GM12878 (cell line): Measurements from ENCODE around the gene TSPAN10.

Experiments used
- EP300 ChIP-seq, 2 experiments: fragments of 150-350 bp in 1 of 2; IDR thresholded peaks; 2 replicates each; pipeline ENCODE4 v1.6.1; 2011 to 2012; ENCODE audit warnings: low read depth in 2 of 2, low read length in 2 of 2, borderline replicate concordance in 1 of 2, improper control_type of control experiment in 1 of 2, inconsistent platforms in 1 of 2; ENCODE audit not compliant: control insufficient read depth in 1 of 2
- EZH2 ChIP-seq: IDR thresholded peaks from 2 replicates; pipeline ENCODE4 v1.6.1; 2012; ENCODE audit warnings: low read depth, mild to moderate bottlenecking, control low read depth, inconsistent platforms, low read length, borderline replicate concordance; ENCODE audit not compliant: control insufficient read depth
- FOXK2 ChIP-seq: fragments of 450-650 bp; IDR thresholded peaks from 2 replicates; pipeline ENCODE4 v1.6.1; 2017; ENCODE audit warnings: mild to moderate bottlenecking, moderate library complexity
- PAX5 ChIP-seq: IDR thresholded peaks from 2 replicates; pipeline ENCODE4 v1.6.1; 2011; ENCODE audit warnings: low read depth, low read length, borderline replicate concordance
- PML ChIP-seq: IDR thresholded peaks from 2 replicates; pipeline ENCODE4 v1.6.1; 2012; ENCODE audit warnings: low read length, inconsistent platforms
- RAD51 ChIP-seq: fragments of 450-650 bp; IDR thresholded peaks from 2 replicates; pipeline ENCODE4 v1.6.1; 2016; ENCODE audit warnings: moderate library complexity, mild to moderate bottlenecking, inconsistent platforms
- RFX5 ChIP-seq: IDR thresholded peaks from 2 replicates; pipeline ENCODE4 v1.6.1; 2011; ENCODE audit warnings: low read depth, low read length, improper control_type of control experiment
- TAF1 ChIP-seq: IDR thresholded peaks from 2 replicates; pipeline ENCODE4 v1.6.1; 2011; ENCODE audit warnings: mild to moderate bottlenecking, low read depth, low read length, borderline replicate concordance
- TF ChIP-seq, protein P1 (sequence below), 3 experiments: IDR thresholded peaks in 2 of 3; conservative IDR thresholded peaks in 1 of 3; 2 replicates each; pipeline ENCODE4 v1.5.1; 2011; ENCODE audit warnings: low read depth in 3 of 3, low read length in 3 of 3, mild to moderate bottlenecking in 3 of 3, control low read depth in 2 of 3, moderate library complexity in 2 of 3, inconsistent platforms in 1 of 3, mixed read lengths in 1 of 3; ENCODE audit not compliant: control insufficient read depth in 2 of 3, insufficient read depth in 1 of 3; ENCODE audit errors: extremely low read depth in 1 of 3
- TF ChIP-seq, protein P2 (sequence below): fragments of 450-650 bp; IDR thresholded peaks from 2 replicates; pipeline ENCODE4 v1.6.1; 2018; ENCODE audit warnings: mild to moderate bottlenecking, low read depth, moderate library complexity; ENCODE audit not compliant: partially characterized antibody

DNA sequence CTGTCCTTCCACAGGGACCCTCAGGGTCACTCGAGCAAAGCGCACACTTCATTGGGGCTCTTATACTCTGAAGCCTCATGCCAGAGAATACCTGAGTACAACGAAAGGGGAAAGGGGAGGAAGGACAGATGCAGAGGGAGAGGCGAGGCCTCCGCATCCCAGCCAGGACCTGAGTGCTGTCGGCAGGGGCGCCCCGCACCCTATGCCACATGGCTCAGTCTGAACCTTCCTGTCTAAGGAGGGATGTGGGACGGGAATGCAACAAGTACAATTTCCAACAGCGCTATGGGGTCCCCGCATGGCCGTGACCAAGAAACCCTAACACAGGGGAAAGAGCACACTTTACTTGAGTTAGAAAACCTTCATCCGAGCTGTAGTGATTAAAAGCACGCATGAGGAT is 45.0 kb upstream of the TSPAN10 start:
- TF ChIP-seq EZH2 (no peak), PML (no peak), RFX5 (no peak), EP300 (IDR thresholded peaks at IDR 0.05; ENCODE audit: borderline replicate concordance in 1 of 2, control insufficient read depth in 1 of 2, low read depth in 2 of 2, low read length in 2 of 2) (no peak), FOXK2 (no peak), PAX5 (no peak), RAD51 (no peak), TAF1 (no peak)
- TF ChIP-seq, protein P1, sequence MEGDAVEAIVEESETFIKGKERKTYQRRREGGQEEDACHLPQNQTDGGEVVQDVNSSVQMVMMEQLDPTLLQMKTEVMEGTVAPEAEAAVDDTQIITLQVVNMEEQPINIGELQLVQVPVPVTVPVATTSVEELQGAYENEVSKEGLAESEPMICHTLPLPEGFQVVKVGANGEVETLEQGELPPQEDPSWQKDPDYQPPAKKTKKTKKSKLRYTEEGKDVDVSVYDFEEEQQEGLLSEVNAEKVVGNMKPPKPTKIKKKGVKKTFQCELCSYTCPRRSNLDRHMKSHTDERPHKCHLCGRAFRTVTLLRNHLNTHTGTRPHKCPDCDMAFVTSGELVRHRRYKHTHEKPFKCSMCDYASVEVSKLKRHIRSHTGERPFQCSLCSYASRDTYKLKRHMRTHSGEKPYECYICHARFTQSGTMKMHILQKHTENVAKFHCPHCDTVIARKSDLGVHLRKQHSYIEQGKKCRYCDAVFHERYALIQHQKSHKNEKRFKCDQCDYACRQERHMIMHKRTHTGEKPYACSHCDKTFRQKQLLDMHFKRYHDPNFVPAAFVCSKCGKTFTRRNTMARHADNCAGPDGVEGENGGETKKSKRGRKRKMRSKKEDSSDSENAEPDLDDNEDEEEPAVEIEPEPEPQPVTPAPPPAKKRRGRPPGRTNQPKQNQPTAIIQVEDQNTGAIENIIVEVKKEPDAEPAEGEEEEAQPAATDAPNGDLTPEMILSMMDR (IDR thresholded peaks at IDR 0.05 in 2 of 3, conservative IDR thresholded peaks at IDR 0.05 in 1 of 3; ENCODE audit: control insufficient read depth in 2 of 3, extremely low read depth in 1 of 3, insufficient read depth in 1 of 3, low read depth in 3 of 3, low read length in 3 of 3): no peak
- TF ChIP-seq, protein P2, sequence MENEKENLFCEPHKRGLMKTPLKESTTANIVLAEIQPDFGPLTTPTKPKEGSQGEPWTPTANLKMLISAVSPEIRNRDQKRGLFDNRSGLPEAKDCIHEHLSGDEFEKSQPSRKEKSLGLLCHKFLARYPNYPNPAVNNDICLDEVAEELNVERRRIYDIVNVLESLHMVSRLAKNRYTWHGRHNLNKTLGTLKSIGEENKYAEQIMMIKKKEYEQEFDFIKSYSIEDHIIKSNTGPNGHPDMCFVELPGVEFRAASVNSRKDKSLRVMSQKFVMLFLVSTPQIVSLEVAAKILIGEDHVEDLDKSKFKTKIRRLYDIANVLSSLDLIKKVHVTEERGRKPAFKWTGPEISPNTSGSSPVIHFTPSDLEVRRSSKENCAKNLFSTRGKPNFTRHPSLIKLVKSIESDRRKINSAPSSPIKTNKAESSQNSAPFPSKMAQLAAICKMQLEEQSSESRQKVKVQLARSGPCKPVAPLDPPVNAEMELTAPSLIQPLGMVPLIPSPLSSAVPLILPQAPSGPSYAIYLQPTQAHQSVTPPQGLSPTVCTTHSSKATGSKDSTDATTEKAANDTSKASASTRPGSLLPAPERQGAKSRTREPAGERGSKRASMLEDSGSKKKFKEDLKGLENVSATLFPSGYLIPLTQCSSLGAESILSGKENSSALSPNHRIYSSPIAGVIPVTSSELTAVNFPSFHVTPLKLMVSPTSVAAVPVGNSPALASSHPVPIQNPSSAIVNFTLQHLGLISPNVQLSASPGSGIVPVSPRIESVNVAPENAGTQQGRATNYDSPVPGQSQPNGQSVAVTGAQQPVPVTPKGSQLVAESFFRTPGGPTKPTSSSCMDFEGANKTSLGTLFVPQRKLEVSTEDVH: no peak
